Transverse colon (tissue), 4 donors: ENCODE measurements around the gene HIPK2. TPM values are rescaled to one million over a fixed set of nuclear protein-coding genes. Genes with fewer than 3 reads are reported as not detected.
"Not testable (repeated sequence)": the region's sequence is repeated elsewhere in the genome, so short reads cannot be mapped to it uniquely, and the experiment has no call there.

Source experiments
- DNase-seq: peaks from one replicate; pipeline ENCODE4 v3.0.0-alpha.2; 2019
- H3K27ac ChIP-seq, 4 donors: fragments of 200-600 bp; sonication (generic); 2 replicates each; pipeline ENCODE4 v1.5.1; 2016 to 2018; ENCODE audit warnings: inconsistent platforms in 4 of 4
- H3K27me3 ChIP-seq: fragments of 200-600 bp; sonication (generic); 2 replicates; pipeline ENCODE4 v1.5.1; 2017; ENCODE audit warnings: inconsistent platforms
- H3K36me3 ChIP-seq, 4 donors: fragments of 200-600 bp; sonication (generic); 2 replicates each; pipeline ENCODE4 v1.5.1; 2017 to 2019; ENCODE audit warnings: inconsistent platforms in 4 of 4
- H3K4me1 ChIP-seq, 4 donors: fragments of 200-600 bp; sonication (generic); 2 replicates each; pipeline ENCODE4 v1.5.1; 2017 to 2020; ENCODE audit warnings: inconsistent platforms in 4 of 4
- H3K4me3 ChIP-seq, 4 donors: fragments of 200-600 bp; sonication (generic); 1 replicate in 1 of 4; 2 replicates in 3 of 4; pipeline versions ENCODE4 v1.5.1 to v1.6.1; 2017 to 2019; ENCODE audit warnings: inconsistent platforms in 4 of 4
- H3K9me3 ChIP-seq, 2 donors: fragments of 200-600 bp; sonication (generic); 2 replicates each; pipeline ENCODE4 v1.5.1; 2017 to 2019; ENCODE audit warnings: inconsistent platforms in 2 of 2
- EP300 ChIP-seq: sonication (generic); formaldehyde crosslinking; IDR thresholded peaks from one replicate; pipeline ENCODE4 v1.6.1; 2017; ENCODE audit warnings: antibody characterized with exemption, low read depth
- POLR2A ChIP-seq: fragments of 450-650 bp; IDR thresholded peaks from one replicate; pipeline ENCODE4 v1.6.1; 2016; ENCODE audit warnings: antibody characterized with exemption, mild to moderate bottlenecking, moderate library complexity
- POLR2AphosphoS5 ChIP-seq, 3 donors: sonication (generic); formaldehyde crosslinking; IDR thresholded peaks; one replicate each; pipeline ENCODE4 v1.6.1; 2016; ENCODE audit warnings: antibody characterized with exemption in 3 of 3
- WGBS, 2 donors: methylation state at CpG; one replicate each; pipeline ENCODE4 v1.1.5; 2018; ENCODE audit warnings: low coverage in 1 of 2; 5-methylcytosine and 5-hydroxymethylcytosine counted together
- in situ Hi-C, 4 donors: fragments of 200-750 bp; cut with MboI; loops; one replicate each; pipeline versions ENCODE4 v1.15.0 to v1.15.1; 2017; ENCODE audit warnings: low sequenced_read_pairs in 3 of 4, low pct_ligation_motif_present in 1 of 4, low pct_unique_long_range_greater_than_20kb in 1 of 4
- intact Hi-C: fragments of 100-400 bp; cut with DNase I; formaldehyde crosslinking; loops from one replicate; pipeline ENCODE4 v1.15.1; 2023; ENCODE audit warnings: low total_unique reads
- total RNA-seq, 4 donors: library from RNA; depleted of rRNA; stranded (reverse); fragments of >200 nt; gene quantifications; one replicate each; pipeline ENCODE4 v1.1.0, GENCODE V29; 2016
- TF ChIP-seq, protein P1 (sequence below), 5 experiments: fragments of 200-600 bp in 3 of 5; fragments of 450-650 bp in 2 of 5; sonication (generic) in 3 of 5; IDR thresholded peaks; 1 replicate in 2 of 5; 2 replicates in 3 of 5; pipeline ENCODE4 v1.5.1; 2016 to 2017; ENCODE audit warnings: antibody characterized with exemption in 5 of 5, inconsistent platforms in 3 of 5, mild to moderate bottlenecking in 2 of 5, moderate library complexity in 1 of 5

Gene HIPK2
- total RNA-seq, 4 donors from 2014 or later: 27.3 to 40.3 (median 33.6) TPM

- intact Hi-C loops (no loop called here), in situ Hi-C loops (no loop called here)
- peaks cover 0 to 17% (median 8%) of the 10 kb centered on the region in 4 donors for H3K36me3 ChIP-seq
- H3K27ac ChIP-seq: no peak overlapping the region
- no peaks in the 10 kb centered on the region for H3K27me3 ChIP-seq
- no peaks in the 10 kb centered on the region for H3K9me3 ChIP-seq
- TF ChIP-seq POLR2A (no peak), POLR2AphosphoS5 (IDR thresholded peaks at IDR 0.05) (no peak), EP300 (no peak)
- TF ChIP-seq, protein P1, sequence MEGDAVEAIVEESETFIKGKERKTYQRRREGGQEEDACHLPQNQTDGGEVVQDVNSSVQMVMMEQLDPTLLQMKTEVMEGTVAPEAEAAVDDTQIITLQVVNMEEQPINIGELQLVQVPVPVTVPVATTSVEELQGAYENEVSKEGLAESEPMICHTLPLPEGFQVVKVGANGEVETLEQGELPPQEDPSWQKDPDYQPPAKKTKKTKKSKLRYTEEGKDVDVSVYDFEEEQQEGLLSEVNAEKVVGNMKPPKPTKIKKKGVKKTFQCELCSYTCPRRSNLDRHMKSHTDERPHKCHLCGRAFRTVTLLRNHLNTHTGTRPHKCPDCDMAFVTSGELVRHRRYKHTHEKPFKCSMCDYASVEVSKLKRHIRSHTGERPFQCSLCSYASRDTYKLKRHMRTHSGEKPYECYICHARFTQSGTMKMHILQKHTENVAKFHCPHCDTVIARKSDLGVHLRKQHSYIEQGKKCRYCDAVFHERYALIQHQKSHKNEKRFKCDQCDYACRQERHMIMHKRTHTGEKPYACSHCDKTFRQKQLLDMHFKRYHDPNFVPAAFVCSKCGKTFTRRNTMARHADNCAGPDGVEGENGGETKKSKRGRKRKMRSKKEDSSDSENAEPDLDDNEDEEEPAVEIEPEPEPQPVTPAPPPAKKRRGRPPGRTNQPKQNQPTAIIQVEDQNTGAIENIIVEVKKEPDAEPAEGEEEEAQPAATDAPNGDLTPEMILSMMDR (IDR thresholded peaks at IDR 0.05): peak in 4 of 5 experiments; percentile 21 to 28 (median 24)
- no peaks in the 10 kb centered on the region for H3K4me1 ChIP-seq
- no peak overlapping the region for H3K4me3 ChIP-seq
- 91 to 92% methylated on average over 8 to 10 of the region's 10 CpGs for WGBS, 2 donors
- peak; percentile 35 for DNase-seq
Measured at GRCh38 chr7:139618482-139619366, 159.1 kb downstream of the HIPK2 start.

DNA sequence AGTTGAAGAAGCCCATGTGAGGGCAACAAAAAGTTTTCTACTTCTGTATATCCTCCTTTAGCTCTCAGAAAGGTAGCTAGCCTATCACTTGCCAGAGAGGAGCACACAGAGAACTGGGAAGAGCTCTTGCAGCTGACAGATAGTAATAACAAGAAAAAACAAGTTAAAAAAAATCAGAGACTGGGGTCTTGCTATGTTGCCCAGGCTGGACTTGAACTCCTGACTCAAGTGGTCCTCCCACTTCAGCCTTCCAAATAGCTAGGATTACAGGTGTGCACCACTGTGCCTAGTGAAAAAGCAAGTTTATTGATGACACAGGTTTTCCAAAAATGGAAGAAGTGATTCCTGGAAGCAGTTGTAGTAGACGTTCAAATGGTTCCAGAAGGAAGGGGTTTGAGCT, 160.7 kb downstream of the HIPK2 start:
- Histone ChIP-seq H3K36me3 (peaks cover 0 to 34% (median 15%) of the 10 kb centered on the region in 4 donors), H3K4me1 (no peaks in the 10 kb centered on the region), H3K4me3 (no peak overlapping the region), H3K27ac (no peak overlapping the region), H3K9me3 (no peaks in the 10 kb centered on the region), H3K27me3 (no peaks in the 10 kb centered on the region)
- intact Hi-C loops (no loop called here), in situ Hi-C loops (no loop called here)
- no peak for TF ChIP-seq POLR2A
- TF ChIP-seq EP300: no peak
- TF ChIP-seq POLR2AphosphoS5 (IDR thresholded peaks at IDR 0.05): no peak
- TF ChIP-seq, protein P1 (IDR thresholded peaks at IDR 0.05): no peak
- no peak for DNase-seq
- WGBS, 2 donors: 85% methylated on average over 1 of the region's 1 CpG; no CpG with 5 or more reads in 1 of the 2 donors

DNA sequence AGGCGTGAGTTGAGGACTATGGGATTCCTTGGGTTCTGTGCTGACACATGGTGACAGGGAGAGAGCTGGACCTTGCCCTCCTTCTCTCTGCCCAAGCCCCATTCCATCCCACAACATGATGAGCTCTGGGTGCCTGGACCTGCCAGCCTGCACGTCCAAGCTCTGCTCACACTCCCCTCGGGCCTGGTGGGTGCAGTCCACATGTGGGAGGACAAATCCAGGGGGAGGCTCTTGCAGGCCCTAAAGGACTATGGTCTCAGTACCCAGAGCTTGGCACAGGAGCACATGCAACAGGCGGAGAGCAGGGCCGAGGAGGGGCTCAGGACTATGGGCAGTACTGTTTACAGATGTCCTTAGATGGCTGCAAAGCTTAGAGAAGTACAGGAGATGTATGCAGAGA, 162.9 kb downstream of the HIPK2 start:
- Histone ChIP-seq H3K4me3 (no peak overlapping the region), H3K27me3 (no peaks in the 10 kb centered on the region), H3K9me3 (no peaks in the 10 kb centered on the region), H3K27ac (no peak overlapping the region), H3K4me1 (no peaks in the 10 kb centered on the region), H3K36me3 (peaks cover 0 to 43% (median 18%) of the 10 kb centered on the region in 4 donors)
- in situ Hi-C loops (no loop called here), intact Hi-C loops (no loop called here)
- TF ChIP-seq EP300 (no peak), POLR2AphosphoS5 (IDR thresholded peaks at IDR 0.05) (no peak), POLR2A (no peak)
- TF ChIP-seq, protein P1 (IDR thresholded peaks at IDR 0.05): no peak
- 93% methylated on average over 5 of the region's 5 CpGs; no CpG with 5 or more reads in 1 of the 2 donors for WGBS, 2 donors
- no peak for DNase-seq

DNA sequence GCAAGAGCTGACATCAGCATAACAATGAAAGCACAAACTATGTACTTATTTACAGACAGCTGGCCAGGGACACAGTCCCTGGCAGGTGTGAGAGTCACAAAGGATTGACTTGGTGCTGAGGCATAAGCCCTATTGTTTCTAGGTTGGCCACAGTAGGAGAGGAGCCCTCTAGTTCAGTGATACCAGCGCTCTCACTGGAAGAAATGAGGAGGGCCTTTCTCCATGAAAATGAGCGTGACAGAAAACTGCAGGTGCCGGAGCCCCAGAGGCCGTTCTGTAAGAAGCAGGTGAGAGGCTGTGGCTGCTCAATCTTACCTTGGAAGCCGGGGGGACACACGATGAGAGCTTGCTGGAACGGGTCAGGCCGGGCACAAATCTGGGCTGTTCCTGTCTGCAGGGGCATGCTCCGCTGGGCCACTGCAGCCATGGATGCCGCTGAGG, 163.8 kb downstream of the HIPK2 start:
- no peak overlapping the region for H3K27ac ChIP-seq
- no peaks in the 10 kb centered on the region for H3K27me3 ChIP-seq
- TF ChIP-seq POLR2AphosphoS5 (IDR thresholded peaks at IDR 0.05): no peak
- no peak for TF ChIP-seq POLR2A
- no peak for TF ChIP-seq EP300
- TF ChIP-seq, protein P1 (IDR thresholded peaks at IDR 0.05): no peak
- H3K4me1 ChIP-seq: no peaks in the 10 kb centered on the region
- in situ Hi-C loops: no loop called here
- 93 to 100% methylated on average over 2 to 10 of the region's 10 CpGs for WGBS, 2 donors
- no peak overlapping the region for H3K4me3 ChIP-seq
- DNase-seq: no peak
- intact Hi-C loops: no loop called here
- H3K36me3 ChIP-seq: peaks cover 0 to 49% (median 18%) of the 10 kb centered on the region in 4 donors
- no peaks in the 10 kb centered on the region for H3K9me3 ChIP-seq

- H3K27me3 ChIP-seq, in situ Hi-C loops, intact Hi-C loops, H3K4me1 ChIP-seq, DNase-seq, H3K27ac ChIP-seq, H3K4me3 ChIP-seq, H3K9me3 ChIP-seq: not testable (repeated sequence)
- peaks cover 0 to 43% (median 15%) of the 10 kb centered on the region in 4 donors for H3K36me3 ChIP-seq
- 94 to 97% methylated on average over 2 of the region's 2 CpGs for WGBS, 2 donors
Measured at GRCh38 chr7:139611556-139611955, 166.2 kb downstream of the HIPK2 start.
